Hypothalamus (tissue), 51 donors: ENCODE data around the gene MECP2.
"Not testable (repeated sequence)": the region's sequence is repeated elsewhere in the genome, so short reads cannot be mapped to it uniquely, and the experiment has no call there.

ENCODE experiments used
- DNase-seq, 51 donors: peaks; one replicate each; lab custom pipeline; 2025; lab: John Stamatoyannopoulos, UW

The MECP2 gene

DNA sequence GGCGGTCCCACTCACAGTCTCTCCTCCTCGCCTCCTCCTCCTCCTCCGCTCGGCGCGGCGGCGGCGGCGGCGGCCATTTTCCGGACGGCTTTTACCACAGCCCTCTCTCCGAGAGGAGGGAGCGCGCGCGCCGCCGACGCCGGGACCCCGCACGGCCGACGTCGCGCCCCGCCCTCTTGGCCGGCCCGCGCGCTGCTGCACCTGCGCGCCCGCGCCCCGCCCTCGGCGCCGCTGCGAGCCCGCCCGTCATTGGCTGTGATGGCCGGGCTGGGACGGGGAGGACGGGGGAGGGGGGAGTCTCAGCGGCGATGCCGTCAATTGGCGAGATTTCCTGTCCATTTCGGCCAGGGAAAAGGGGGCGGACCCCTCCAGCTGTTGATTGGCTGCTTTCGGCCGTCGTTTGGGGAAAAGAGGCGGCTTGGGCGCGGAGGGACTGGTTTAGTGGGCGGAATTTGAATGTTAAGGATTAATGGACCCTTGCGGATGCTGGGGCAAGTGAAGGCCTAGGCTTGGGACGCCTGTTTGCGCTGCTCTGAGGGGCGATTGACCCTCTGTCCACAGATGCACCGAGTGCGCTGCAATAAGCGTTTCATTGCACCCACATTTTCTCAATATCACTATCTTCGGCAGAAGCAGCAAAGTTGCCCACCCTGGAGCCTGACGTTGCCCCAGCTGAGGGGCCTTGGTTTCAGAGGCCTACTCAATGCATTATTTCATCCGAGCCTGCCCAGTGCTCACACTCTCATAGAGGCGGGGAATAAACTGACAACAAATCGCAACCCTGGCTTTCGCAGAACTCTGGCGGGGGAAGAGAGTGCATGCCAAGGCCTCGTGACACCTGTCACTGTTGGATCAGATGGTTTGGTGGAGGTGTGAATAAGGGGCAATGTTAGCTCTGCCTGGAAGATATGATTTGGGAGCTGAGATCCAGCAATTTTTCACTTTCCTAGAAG is at the start of gene MECP2:
TSS of gene MECP2 (minus strand) at position 129 of the 953 bp plus-strand sequence.
- DNase-seq = peak; percentile 23 to 93 (median 83)

DNA sequence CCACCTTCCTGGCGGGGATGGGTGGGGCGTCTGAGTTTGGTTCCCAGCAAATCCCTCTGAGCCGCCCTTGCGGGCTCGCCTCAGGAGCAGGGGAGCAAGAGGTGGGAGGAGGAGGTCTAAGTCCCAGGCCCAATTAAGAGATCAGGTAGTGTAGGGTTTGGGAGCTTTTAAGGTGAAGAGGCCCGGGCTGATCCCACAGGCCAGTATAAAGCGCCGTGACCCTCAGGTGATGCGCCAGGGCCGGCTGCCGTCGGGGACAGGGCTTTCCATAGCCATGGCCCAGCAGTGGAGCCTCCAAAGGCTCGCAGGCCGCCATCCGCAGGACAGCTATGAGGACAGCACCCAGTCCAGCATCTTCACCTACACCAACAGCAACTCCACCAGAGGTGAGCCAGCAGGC is 46.5 kb upstream of the MECP2 start, which contains the start of gene OPN1LW:
TSS of gene OPN1LW (plus strand) at position 234 of the 400 bp plus-strand sequence. CDS start at position 275, 41 bp downstream.
- not testable (repeated sequence) for DNase-seq

DNA sequence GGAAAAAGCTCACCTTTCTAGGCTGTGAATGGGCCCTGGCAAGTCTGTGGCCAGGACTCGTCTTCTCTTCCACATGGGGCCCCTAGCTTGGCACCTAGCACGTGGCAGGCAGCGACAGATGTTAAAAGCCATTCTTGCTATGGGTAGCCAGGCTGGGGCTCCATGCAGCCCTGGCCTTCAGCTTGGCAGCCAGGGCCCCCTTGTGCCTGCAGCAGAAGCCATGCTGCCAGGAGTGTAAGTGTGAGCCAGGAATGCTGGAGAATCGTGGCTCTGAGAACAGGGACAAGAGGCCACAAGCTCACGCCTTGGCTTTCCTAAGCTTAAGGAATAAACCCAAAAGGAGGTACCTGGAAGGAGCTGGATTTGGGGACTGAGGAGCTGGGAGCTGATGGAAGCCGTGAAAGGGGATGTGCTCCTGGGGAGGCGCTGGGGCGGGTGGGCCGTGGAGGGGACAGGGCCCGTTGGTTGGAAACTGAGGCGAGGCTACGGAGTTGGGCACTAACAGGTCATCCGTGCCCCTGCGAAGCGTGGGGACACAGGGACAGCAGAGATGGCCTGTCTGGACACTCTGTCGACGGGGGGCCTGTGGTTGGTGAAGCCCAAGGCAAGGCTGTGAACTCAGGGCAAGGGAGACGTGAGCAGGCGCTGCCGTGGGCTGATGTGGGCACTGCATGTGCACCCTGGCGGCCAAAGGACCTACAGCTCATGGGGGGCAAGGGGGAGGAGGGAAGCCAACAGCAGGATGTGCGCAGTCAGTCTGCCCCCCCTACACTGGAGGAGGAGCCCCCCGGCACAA is 45.6 kb upstream of the MECP2 start:
- DNase-seq = no peak

DNA sequence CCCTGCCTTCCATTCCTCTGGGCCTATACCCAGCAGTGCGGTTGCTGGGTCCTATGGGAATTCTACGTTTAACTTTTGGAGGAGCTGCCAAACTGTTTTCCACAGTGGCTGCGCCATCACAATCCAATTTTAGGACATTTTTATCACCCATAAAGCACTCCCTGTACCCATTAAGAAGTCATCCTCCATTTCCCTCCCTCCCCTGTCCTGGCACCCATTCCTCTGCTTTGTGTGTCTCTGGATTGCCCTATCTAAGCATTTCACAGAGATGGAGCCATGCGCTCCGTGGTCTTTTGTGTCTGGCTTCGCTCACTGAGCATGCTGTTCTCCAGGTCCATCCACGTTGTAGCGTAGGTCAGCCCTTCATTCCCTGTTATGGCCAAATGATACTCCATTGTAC is 44.9 kb upstream of the MECP2 start:
- no peak for DNase-seq

DNA sequence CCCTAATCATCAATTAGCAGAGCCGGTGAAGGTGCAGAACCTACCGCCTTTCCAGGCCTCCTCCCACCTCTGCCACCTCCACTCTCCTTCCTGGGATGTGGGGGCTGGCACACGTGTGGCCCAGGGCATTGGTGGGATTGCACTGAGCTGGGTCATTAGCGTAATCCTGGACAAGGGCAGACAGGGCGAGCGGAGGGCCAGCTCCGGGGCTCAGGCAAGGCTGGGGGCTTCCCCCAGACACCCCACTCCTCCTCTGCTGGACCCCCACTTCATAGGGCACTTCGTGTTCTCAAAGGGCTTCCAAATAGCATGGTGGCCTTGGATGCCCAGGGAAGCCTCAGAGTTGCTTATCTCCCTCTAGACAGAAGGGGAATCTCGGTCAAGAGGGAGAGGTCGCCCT is 43.2 kb upstream of the MECP2 start:
- DNase-seq = no peak

DNA sequence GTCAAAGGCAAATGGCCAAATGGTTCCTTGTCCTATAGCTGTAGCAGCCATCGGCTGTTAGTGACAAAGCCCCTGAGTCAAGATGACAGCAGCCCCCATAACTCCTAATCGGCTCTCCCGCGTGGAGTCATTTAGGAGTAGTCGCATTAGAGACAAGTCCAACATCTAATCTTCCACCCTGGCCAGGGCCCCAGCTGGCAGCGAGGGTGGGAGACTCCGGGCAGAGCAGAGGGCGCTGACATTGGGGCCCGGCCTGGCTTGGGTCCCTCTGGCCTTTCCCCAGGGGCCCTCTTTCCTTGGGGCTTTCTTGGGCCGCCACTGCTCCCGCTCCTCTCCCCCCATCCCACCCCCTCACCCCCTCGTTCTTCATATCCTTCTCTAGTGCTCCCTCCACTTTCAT is 42.7 kb upstream of the MECP2 start:
- no peak for DNase-seq

DNA sequence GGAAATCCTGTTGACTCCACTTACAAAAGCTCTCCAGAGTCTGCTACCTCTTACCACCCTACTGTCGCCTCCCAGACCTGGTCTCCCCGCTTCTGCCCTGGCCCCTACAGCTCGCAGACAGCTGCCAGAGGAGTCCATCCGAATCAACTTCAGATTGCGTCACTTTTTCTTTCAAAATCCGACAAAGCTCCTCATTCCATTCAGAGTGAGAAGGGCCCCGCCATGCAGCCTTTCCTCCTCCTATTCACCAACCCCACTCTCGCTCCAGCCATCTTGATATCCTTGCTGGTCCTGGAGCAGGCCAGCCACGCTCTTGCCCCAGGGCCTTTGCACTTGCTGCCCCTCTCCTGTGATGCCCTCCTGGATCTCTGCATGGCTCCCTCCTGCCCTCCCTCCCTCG is 41.3 kb upstream of the MECP2 start:
- DNase-seq = no peak

DNA sequence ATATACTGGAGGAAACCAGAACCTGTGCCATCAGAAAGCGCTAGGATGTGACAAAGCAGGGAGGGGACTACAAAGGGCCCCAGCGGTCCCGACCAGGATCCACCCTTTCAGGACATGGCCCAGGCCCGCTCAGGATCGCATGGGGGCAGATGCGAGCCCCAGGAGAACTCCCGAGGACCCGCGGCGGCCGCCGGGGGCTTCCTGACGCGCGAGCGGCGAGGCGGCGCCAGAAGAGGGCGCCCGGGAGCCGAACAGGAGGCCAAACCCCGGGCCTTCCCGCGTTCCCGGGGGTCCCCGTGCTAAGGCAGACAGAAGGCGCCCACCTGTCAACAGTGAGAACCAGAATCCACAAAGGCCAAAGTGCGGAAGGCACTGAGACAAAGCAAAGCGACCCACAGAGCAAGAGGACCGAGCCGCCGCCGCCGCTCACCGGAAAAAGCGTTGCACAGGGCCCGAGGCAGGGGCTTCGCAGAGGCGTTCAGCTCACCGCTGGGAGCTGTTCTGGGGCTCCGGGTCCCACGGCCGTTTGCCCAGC is 39.2 kb upstream of the MECP2 start:
- peak in 27 of 51 donors; percentile 3 to 59 (median 21) for DNase-seq

DNA sequence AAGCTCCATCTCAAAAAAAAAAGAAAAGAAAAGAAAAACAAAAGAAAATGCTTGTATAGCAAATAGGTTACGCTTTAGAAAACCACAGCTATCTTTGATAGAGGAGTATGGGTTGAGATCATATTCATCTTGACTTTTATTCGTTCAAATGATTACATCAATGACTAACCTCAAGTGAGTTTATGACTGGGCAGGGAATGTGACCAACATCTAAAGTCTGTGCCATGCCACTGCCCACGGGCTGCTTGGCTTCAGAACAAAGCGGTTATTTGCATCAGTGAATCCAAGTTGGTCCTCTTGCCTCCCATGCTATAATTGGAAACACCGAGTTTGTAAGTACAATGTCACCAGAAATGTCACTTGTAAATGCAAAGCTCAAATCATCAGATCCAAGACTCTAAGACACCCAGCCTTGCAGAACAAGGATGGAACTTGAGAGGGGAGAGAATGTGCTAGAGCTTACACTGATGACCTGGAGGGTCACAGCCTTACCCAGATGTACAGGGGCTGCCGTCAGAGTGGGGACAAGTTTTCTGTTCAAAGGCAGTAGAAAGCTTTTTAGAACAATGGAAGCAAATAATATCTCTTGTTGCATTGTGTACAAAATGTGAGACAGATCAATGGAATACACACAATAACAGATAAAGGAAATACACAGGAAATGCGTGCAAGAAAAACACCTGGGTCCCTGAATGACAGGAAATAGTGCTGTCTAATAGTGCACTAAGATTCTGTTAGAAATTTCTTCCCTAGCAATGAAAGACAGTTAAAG is 38.1 kb upstream of the MECP2 start:
- DNase-seq = no peak

DNA sequence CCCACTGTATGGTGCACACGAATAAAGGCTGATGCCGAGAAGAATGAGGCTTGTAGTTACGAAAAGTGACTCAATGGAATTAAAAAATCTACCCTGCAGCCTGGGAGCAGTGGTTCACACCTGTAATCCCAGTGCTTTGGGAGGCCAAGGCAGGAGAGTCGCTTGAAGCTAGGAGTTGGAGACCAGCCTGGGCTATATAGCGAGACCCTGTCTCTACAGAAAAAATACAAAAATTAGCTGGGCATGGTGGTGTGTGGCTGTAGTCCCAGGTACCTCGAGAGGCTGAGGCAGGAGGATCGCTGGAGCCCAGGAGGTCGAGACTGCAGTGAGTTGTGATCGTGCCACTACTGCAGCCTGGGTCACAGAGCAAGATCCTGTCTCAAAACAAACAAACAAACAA is 34.8 kb upstream of the MECP2 start:
- DNase-seq = no peak

DNA sequence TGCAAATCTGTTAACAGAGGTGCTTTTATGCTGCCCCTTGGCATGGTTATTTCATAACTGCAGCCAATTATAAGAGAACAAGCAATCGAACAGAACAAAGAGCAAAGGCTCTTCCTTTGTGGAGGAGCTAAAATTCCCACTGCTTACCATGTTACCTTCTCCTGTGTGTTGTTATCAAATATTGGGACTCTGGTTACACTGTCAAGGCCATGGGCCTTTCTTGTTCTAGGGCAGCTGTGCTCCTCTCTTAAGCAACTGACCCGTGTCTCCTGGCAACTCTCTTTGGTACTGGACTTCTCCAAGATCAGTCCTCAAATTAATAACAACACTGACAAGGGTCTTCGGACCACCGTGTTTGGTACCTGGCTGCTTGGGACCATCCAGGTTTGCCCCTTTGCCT is 34.4 kb upstream of the MECP2 start:
- no peak for DNase-seq

DNA sequence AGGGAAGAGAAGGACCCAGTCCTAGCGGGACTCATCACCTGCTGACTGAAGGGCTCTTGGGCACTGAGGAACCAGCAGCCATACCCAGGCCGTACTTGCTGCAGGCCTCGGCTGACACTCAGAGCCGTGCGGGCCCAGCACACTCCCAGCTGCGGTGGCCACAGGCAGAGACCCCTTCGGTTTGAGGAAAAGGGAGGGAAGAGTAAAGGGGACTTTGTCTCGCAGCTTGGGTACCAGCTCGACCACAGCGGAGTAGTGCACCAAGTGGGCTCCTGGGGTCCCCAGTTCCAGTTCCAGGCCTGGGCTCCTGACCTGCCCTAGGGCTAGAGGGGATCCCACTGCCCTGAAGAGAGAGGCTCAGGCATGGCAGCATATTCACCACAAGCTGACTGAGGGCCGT is 28.6 kb upstream of the MECP2 start:
- no peak for DNase-seq

DNA sequence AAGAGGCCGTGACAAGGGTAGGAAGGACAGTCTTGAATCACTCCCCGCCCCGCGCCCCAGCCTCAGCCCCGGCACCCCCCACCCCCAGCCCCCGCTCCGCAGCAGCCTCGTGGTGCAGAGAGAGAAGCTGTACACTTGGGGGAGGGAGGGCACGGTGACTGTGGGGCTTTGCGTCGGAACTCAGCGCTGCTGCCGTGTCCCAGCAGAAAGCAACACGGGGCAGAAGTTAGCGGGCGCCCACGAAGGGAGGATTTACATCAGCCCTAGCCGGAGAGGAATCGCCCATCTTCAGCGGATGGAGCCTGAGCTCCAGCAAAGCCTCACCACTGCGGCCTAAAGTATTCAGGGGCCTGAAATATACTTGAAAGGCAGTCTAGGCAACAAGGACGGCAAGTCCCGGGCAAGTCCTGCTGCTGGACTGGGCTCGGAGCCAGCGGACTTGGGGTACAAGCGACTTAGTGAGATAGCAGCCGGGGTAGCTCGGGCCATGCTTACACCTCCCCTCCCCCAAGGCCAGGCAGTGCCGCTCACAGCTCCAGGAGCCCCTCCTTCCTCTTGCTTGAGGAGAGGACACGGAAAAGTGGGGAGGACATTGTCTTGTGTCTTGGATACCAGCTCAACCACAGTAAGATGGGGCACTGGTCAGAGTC is 28.0 kb upstream of the MECP2 start:
- peak in 11 of 51 donors; percentile 3 to 32 (median 8) for DNase-seq

DNA sequence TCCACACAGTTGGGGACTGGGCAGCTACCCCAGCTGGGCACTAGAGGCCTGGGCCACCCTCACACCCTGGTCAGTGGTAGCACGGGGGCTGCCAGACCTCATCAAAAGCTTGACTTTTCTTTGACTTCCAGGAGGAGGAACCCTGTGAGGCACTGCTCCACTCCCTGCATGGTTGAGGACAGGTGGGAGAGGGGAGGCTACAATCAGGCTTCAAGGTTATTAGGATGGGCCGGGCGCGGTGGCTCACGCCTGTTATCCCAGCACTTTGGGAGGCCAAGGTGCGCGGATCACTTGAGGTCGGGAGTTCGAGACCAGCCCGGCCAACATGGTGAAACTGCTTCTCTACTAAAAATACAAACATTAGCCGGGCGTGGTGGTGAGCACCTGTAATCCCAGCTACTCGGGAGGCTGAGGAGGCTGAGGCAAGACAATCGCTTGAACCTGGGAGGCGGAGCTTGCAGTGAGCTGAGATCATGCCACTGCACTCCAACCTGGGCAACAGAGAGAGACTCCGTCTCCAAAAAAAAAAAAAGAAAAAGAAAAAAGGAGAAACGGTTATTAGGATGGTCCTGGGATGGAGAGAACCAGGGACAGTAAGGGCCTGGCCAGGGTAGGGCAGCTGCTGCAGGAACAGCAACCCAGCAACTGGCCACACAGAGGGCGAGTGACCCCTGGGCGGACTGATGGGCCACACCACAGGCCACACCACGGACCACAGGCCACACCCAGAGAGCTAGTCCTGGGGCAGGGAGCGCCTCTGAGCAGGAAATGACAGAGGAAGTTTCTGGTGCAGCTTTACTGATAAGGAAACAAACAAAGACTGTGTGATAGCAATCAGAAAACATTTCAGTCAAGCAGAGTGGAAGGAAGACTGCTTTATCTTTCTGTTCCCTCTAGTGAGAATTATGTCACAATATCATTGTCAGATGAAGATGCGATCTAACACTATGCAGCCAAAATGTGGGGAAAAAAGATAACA is 26.0 kb upstream of the MECP2 start:
- DNase-seq = no peak

DNA sequence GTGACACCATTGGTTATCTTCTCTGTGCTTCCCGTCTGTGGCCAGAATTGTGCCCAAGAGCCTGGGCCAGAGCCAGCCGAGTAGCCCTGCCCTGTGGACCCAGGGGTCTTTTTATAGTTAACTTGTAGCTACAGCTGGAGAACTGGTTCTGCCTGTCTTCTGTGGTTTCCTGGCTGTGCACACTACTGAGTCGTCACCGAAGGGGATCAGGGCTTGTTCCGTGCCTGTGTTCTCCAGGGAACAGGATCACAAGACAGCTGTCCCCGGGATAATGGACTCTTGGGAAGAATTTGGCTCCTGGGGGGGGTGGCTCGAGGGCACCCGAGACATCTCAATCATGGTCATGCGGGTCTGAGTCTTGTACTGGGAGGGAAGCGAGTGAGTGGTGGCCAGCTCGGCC is 24.4 kb upstream of the MECP2 start:
- DNase-seq = no peak

DNA sequence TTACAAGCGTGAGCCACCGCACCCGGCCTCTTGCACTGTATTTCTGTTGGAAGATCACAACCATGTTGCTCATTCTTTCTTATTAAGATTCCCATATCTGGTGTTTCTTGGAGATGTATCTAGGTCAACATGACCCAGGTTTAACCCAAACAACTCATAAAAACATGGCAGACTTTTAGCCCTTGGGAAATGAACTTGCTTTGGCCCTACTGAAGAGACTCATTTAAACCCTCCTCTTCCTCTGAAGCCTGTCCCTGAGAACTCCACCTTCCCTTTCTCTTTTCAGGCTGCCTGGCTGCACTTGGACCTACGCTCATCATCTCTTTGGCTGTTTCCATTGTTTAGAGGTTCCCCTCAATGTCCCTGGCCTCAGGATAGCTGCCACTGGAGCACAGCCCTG is 23.7 kb upstream of the MECP2 start:
- DNase-seq = no peak

DNA sequence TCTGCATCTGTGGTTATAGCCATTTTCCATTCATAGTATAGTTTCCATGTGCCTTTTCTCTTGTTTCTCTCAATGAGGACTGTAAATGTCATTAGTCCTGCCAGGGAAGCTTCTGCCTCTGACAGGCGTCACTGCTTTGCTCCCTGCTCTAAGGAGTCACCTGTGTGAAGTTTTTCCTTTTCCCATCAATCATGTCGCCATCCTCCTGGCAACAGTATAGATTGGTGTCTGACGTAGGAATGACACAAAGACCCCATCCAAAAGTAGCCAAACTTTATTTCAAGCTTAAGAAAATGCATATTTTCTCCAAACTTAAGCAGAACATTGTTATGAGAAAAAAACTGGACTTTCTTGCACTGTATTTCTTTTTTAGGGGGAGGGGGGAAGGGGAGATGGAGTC is 23.1 kb upstream of the MECP2 start:
- no peak for DNase-seq

DNA sequence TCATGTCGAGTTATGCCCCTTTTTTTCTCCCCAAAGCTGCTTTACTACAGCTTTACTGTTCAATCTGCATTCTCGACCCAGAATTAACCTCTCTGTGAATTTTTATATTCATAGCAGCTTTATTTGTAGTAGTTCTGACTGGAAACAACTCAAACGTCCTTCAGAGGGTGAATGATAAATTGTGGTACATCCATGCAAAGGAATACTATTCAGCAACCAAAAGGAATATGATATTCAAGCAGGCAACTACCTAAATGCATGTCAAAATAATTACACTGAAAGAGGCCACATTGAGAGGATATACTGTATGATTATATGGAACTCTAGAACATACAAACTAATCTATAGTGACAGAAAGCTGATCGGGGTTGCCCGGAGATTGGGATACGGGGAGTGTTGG is 20.0 kb upstream of the MECP2 start:
- DNase-seq = no peak
